ENCODE measurements around the gene PCGF2.

PCGF2 gene

DNA sequence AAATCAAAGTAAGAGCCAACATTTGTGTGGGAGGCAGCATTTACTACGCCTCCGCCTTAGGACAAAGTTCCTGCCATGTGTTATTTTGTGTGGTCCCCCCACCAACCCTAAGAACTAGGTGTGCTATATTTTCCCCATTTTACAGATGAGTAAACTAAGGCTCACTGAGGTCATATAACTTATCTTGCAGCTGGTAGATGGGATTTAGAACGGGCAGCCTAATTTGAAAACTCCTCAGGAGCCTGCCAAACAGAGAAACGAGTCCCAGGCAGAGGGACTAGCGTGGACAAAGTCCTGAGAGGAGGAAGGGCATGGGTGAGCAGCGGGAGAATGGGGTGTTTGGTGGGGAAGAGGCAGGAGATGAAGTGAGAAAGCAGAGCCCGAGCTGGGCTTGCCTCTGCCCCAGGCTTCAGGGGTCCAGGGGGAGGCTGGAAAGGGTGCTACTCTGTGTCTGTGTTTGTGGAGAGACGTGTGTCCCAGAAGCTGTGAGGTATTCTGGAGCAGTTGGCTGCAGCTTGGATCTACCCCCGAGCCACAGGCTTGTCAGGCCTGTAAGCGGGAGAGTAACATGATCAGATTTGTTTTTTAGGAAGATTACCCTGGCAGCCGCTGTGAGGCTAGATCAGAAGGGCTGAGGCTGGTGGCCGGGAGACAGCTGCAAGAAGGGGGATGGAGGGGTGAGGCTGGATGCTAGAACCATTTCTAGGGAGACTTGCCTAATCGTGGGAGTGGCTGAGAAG is 38.1 kb downstream of the PCGF2 start:
- TF ChIP-seq, protein P1, sequence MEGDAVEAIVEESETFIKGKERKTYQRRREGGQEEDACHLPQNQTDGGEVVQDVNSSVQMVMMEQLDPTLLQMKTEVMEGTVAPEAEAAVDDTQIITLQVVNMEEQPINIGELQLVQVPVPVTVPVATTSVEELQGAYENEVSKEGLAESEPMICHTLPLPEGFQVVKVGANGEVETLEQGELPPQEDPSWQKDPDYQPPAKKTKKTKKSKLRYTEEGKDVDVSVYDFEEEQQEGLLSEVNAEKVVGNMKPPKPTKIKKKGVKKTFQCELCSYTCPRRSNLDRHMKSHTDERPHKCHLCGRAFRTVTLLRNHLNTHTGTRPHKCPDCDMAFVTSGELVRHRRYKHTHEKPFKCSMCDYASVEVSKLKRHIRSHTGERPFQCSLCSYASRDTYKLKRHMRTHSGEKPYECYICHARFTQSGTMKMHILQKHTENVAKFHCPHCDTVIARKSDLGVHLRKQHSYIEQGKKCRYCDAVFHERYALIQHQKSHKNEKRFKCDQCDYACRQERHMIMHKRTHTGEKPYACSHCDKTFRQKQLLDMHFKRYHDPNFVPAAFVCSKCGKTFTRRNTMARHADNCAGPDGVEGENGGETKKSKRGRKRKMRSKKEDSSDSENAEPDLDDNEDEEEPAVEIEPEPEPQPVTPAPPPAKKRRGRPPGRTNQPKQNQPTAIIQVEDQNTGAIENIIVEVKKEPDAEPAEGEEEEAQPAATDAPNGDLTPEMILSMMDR (IDR thresholded peaks at IDR 0.05; ENCODE audit: low read depth, low read length): no peak
- H3K4me3 ChIP-seq (ENCODE audit: low read depth, low read length): no peak overlapping the region

GRCh38 chr17:38709104-38709820 is 38.9 kb downstream of the PCGF2 start:
- TF ChIP-seq, protein P1 (IDR thresholded peaks at IDR 0.05; ENCODE audit: low read depth, low read length): no peak
- H3K4me3 ChIP-seq (ENCODE audit: low read depth, low read length): no peak overlapping the region

DNA sequence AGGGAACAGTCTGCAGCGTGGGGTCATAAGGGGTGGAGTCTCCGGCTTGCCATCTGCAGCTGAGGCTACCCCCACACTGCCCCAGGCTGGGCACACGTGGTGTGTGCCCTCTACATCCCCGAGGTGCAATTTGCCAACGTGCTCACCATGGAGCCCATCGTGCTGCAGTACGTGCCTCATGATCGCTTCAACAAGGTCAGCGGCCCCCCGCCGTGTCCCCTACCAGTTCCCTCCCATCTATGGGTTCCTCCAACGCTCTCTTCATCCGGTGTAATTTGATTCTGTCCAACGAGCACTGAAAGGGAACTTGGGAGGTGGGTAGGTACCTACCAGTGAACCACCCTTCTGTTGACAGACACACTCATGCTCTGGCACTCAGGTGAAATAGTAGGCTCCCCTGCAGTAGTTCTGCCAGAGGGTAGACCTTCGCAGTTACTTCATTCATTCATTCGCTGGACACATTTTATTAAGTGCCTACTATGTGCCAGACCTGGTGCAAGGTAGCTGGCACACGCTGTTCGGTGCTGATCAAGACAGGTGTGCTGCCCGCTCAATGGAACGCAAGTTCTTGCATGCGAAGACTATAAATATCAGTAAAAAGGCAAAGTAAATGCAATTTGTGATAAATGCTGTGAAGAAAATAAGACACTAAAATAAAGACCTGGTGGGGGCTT is 40.3 kb downstream of the PCGF2 start:
- H3K4me3 ChIP-seq (ENCODE audit: low read depth, low read length): no peak overlapping the region
- TF ChIP-seq, protein P1 (IDR thresholded peaks at IDR 0.05; ENCODE audit: low read depth, low read length): no peak

- TF ChIP-seq, protein P1 (IDR thresholded peaks at IDR 0.05; ENCODE audit: low read depth, low read length): no peak
These were observed 41.5 kb downstream of the PCGF2 start for GRCh38 chr17:38706505-38707216.

GRCh38 chr17:38705803-38706504 is 42.2 kb downstream of the PCGF2 start:
- H3K4me3 ChIP-seq (ENCODE audit: low read depth, low read length): peak overlapping the region; percentile 69
- TF ChIP-seq, protein P1 (IDR thresholded peaks at IDR 0.05; ENCODE audit: low read depth, low read length): no peak

More at GRCh38 chr17:38706505-38707216, 41.5 kb downstream of the PCGF2 start:
- peak overlapping the region; percentile 69 for H3K4me3 ChIP-seq (ENCODE audit: low read depth, low read length)

GRCh38 chr17:38705523-38705802 is 42.7 kb downstream of the PCGF2 start:
- H3K4me3 ChIP-seq (ENCODE audit: low read depth, low read length): peak overlapping the region; percentile 69
- TF ChIP-seq, protein P1 (IDR thresholded peaks at IDR 0.05; ENCODE audit: low read depth, low read length): no peak
